Measurements from ENCODE around the gene PIGW. TPM values are rescaled to one million over a fixed set of nuclear protein-coding genes. Genes with fewer than 3 reads are reported as not detected.

PIGW gene
- total and polyA plus RNA-seq, 10 of the 15 experiments (the other 5 are each of a cell fraction or from before 2014, with no cell fraction given): 6.0 to 31.5 (median 13.8) TPM

DNA sequence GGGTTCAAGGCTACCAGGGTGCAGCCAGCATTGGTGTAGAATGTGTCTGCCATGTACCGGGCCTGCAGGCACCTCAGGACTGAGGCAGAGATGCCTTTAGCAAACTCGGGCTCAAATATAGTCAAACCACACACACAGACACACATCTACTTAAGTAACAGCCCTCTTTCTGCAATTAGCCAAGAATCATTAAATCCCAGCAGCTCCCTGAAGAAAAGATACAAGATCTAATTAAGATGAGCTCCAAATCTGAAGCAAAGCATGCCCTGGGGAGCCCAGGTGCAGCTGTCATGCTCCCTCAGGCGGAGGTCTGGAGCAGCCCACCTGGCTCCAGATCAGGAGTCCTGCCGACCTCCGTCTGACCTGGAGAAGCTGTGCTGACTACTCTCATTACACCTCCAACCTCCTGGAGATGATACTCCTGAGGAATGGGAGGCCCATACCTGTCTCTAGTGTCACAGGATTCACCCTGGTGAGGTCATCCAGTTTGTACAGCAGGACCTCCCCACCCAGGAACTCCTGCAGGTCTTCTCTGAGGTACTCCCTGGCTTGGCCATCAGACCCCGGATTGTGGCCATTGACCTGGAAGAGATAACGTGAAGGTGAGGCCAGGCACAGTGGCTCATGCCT, 7.1 kb upstream of the PIGW start:
- ATAC-seq (no peak), FAIRE-seq (no peak), DNase-seq (ENCODE audit: low read depth, low spot score) (no peak)
- TF ChIP-seq HCFC1 (IDR thresholded peaks at IDR 0.05; ENCODE audit: low read length) (no peak), BRCA1 (IDR thresholded peaks at IDR 0.05; ENCODE audit: low read depth, low read length) (no peak), RAD51 (IDR thresholded peaks at IDR 0.05) (no peak), TCF7 (IDR thresholded peaks at IDR 0.05; ENCODE audit: borderline replicate concordance) (no peak), GABPA (IDR thresholded peaks at IDR 0.05; ENCODE audit: low read depth) (no peak)
- TF ChIP-seq, protein P1, sequence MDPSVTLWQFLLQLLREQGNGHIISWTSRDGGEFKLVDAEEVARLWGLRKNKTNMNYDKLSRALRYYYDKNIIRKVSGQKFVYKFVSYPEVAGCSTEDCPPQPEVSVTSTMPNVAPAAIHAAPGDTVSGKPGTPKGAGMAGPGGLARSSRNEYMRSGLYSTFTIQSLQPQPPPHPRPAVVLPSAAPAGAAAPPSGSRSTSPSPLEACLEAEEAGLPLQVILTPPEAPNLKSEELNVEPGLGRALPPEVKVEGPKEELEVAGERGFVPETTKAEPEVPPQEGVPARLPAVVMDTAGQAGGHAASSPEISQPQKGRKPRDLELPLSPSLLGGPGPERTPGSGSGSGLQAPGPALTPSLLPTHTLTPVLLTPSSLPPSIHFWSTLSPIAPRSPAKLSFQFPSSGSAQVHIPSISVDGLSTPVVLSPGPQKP (IDR thresholded peaks at IDR 0.05; ENCODE audit: low read depth, low read length): no peak
- TF ChIP-seq, protein P2, sequence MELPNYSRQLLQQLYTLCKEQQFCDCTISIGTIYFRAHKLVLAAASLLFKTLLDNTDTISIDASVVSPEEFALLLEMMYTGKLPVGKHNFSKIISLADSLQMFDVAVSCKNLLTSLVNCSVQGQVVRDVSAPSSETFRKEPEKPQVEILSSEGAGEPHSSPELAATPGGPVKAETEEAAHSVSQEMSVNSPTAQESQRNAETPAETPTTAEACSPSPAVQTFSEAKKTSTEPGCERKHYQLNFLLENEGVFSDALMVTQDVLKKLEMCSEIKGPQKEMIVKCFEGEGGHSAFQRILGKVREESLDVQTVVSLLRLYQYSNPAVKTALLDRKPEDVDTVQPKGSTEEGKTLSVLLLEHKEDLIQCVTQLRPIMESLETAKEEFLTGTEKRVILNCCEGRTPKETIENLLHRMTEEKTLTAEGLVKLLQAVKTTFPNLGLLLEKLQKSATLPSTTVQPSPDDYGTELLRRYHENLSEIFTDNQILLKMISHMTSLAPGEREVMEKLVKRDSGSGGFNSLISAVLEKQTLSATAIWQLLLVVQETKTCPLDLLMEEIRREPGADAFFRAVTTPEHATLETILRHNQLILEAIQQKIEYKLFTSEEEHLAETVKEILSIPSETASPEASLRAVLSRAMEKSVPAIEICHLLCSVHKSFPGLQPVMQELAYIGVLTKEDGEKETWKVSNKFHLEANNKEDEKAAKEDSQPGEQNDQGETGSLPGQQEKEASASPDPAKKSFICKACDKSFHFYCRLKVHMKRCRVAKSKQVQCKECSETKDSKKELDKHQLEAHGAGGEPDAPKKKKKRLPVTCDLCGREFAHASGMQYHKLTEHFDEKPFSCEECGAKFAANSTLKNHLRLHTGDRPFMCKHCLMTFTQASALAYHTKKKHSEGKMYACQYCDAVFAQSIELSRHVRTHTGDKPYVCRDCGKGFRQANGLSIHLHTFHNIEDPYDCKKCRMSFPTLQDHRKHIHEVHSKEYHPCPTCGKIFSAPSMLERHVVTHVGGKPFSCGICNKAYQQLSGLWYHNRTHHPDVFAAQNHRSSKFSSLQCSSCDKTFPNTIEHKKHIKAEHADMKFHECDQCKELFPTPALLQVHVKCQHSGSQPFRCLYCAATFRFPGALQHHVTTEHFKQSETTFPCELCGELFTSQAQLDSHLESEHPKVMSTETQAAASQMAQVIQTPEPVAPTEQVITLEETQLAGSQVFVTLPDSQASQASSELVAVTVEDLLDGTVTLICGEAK (IDR thresholded peaks at IDR 0.05; ENCODE audit: borderline replicate concordance): no peak
- TF ChIP-seq, protein P3, sequence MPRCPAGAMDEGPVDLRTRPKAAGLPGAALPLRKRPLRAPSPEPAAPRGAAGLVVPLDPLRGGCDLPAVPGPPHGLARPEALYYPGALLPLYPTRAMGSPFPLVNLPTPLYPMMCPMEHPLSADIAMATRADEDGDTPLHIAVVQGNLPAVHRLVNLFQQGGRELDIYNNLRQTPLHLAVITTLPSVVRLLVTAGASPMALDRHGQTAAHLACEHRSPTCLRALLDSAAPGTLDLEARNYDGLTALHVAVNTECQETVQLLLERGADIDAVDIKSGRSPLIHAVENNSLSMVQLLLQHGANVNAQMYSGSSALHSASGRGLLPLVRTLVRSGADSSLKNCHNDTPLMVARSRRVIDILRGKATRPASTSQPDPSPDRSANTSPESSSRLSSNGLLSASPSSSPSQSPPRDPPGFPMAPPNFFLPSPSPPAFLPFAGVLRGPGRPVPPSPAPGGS (IDR thresholded peaks at IDR 0.05; ENCODE audit: borderline replicate concordance, insufficient read depth, low read depth, low read length, poor library complexity, severe bottlenecking): no peak
- Histone ChIP-seq H3K36me3 (ENCODE audit: control insufficient read depth in 2 of 2, insufficient read depth in 2 of 2, low read length in 1 of 2) (peaks cover 15 to 23% of the 10 kb centered on the region in 2 experiments), H3K79me2 (ENCODE audit: control insufficient read depth, insufficient read depth, low read length) (no peaks in the 10 kb centered on the region; the same call in none of the 2 replicates), H3K9me3 (replicated peaks; ENCODE audit: control insufficient read depth, insufficient read depth, low read length) (no peaks in the 10 kb centered on the region), H3K4me2 (ENCODE audit: control insufficient read depth, insufficient read depth) (no peak overlapping the region), H3K9ac (ENCODE audit: control insufficient read depth, insufficient read depth, low read length) (no peak overlapping the region), H3K27ac (ENCODE audit: control insufficient read depth, insufficient read depth) (no peak overlapping the region), H4K20me1 (ENCODE audit: control insufficient read depth, insufficient read depth) (no peaks in the 10 kb centered on the region), H3K27me3 (replicated peaks in 1 of 2; ENCODE audit: control insufficient read depth in 2 of 2, insufficient read depth in 2 of 2, low read length in 1 of 2) (no peaks in the 10 kb centered on the region), H3K4me3 (no peak overlapping the region), H3K4me1 (ENCODE audit: control insufficient read depth, insufficient read depth, low read length) (no peaks in the 10 kb centered on the region), H2AFZ (ENCODE audit: control insufficient read depth, low read depth, low read length) (no peak overlapping the region)
- intact Hi-C loops (cut with micrococcal nuclease; ENCODE audit: unreplicated experiment): no loop called here
- RAD21 ChIA-PET (ENCODE audit: unreplicated experiment): no interaction called here
- SMC1A ChIA-PET (ENCODE audit: uncharacterized antibody, unreplicated experiment): no interaction called here
- BruUV-seq (replicated peaks): no TSS peak
- in situ Hi-C loops (cut with MboI): no loop called here
- 89% methylated on average over 7 of the region's 7 CpGs for WGBS (ENCODE audit: insufficient coverage, insufficient replicate concordance, low lambda C conversion rate, missing lambda C conversion rate)
- CTCF ChIA-PET: no interaction called here
- POLR2A ChIA-PET: no interaction called here
